Prostate gland (tissue), 2 donors: ENCODE measurements around the gene CIC.

Experiments
- POLR2AphosphoS5 ChIP-seq: sonication (generic); formaldehyde crosslinking; IDR thresholded peaks from one replicate; pipeline ENCODE4 v1.6.1; 2017; ENCODE audit warnings: antibody characterized with exemption
- TF ChIP-seq, protein P1 (sequence below), 4 experiments: fragments of 200-600 bp in 2 of 4; fragments of 450-650 bp in 2 of 4; sonication (generic) in 2 of 4; IDR thresholded peaks; 1 replicate in 3 of 4; 2 replicates in 1 of 4; pipeline ENCODE4 v1.5.1; 2016 to 2019; ENCODE audit warnings: antibody characterized with exemption in 4 of 4, mild to moderate bottlenecking in 2 of 4, moderate library complexity in 2 of 4

GRCh38 chr19:42229301-42229854 lies 39.7 kb upstream of the CIC start:
- TF ChIP-seq, protein P1, sequence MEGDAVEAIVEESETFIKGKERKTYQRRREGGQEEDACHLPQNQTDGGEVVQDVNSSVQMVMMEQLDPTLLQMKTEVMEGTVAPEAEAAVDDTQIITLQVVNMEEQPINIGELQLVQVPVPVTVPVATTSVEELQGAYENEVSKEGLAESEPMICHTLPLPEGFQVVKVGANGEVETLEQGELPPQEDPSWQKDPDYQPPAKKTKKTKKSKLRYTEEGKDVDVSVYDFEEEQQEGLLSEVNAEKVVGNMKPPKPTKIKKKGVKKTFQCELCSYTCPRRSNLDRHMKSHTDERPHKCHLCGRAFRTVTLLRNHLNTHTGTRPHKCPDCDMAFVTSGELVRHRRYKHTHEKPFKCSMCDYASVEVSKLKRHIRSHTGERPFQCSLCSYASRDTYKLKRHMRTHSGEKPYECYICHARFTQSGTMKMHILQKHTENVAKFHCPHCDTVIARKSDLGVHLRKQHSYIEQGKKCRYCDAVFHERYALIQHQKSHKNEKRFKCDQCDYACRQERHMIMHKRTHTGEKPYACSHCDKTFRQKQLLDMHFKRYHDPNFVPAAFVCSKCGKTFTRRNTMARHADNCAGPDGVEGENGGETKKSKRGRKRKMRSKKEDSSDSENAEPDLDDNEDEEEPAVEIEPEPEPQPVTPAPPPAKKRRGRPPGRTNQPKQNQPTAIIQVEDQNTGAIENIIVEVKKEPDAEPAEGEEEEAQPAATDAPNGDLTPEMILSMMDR (IDR thresholded peaks at IDR 0.05), result no peak
- no peak for TF ChIP-seq POLR2AphosphoS5
